Prostate gland (tissue), 2 donors: ENCODE measurements around the gene ZDBF2. TPM values are rescaled to one million over a fixed set of nuclear protein-coding genes. Genes with fewer than 3 reads are reported as not detected.

Experiments used
- DNase-seq: peaks from one replicate; pipeline ENCODE4 v3.0.0-alpha.2; 2019; ENCODE audit warnings: low spot score
- H3K27ac ChIP-seq, 2 donors: fragments of 200-600 bp; sonication (generic); 2 replicates each; pipeline ENCODE4 v1.5.1; 2017 to 2019
- H3K27me3 ChIP-seq: fragments of 200-600 bp; sonication (generic); replicated peaks from 2 replicates; pipeline ENCODE4 v1.5.1; 2019; ENCODE audit not compliant: insufficient read depth
- H3K36me3 ChIP-seq, 2 donors: fragments of 200-600 bp; sonication (generic); 1 replicate in 1 of 2; 2 replicates in 1 of 2; pipeline versions ENCODE4 v1.5.1 to v1.8.1; 2017 to 2019
- H3K4me1 ChIP-seq: fragments of 200-600 bp; sonication (generic); replicated peaks from 2 replicates; pipeline ENCODE4 v1.5.1; 2019
- H3K4me3 ChIP-seq, 2 donors: fragments of 200-600 bp; sonication (generic); 2 replicates each; pipeline ENCODE4 v1.5.1; 2017 to 2019
- H3K9me3 ChIP-seq: fragments of 200-600 bp; sonication (generic); 2 replicates; pipeline ENCODE4 v1.5.1; 2017
- POLR2A ChIP-seq: fragments of 450-650 bp; IDR thresholded peaks from one replicate; pipeline ENCODE4 v1.6.1; 2016; ENCODE audit warnings: antibody characterized with exemption, mild to moderate bottlenecking
- POLR2AphosphoS5 ChIP-seq: sonication (generic); formaldehyde crosslinking; IDR thresholded peaks from one replicate; pipeline ENCODE4 v1.6.1; 2017; ENCODE audit warnings: antibody characterized with exemption
- WGBS: methylation state at CpG from one replicate; pipeline ENCODE4 v1.1.5; 2018; 5-methylcytosine and 5-hydroxymethylcytosine counted together
- intact Hi-C: fragments of 100-400 bp; cut with DNase I; formaldehyde crosslinking; loops from one replicate; pipeline ENCODE4 v1.14.2; 2022
- total RNA-seq, 2 donors: library from RNA; depleted of rRNA; stranded (reverse); fragments of >200 nt; gene quantifications; one replicate each; pipeline ENCODE4 v1.1.0, GENCODE V29; 2016
- TF ChIP-seq, protein P1 (sequence below), 4 experiments: fragments of 200-600 bp in 2 of 4; fragments of 450-650 bp in 2 of 4; sonication (generic) in 2 of 4; IDR thresholded peaks; 1 replicate in 3 of 4; 2 replicates in 1 of 4; pipeline ENCODE4 v1.5.1; 2016 to 2019; ENCODE audit warnings: antibody characterized with exemption in 4 of 4, mild to moderate bottlenecking in 2 of 4, moderate library complexity in 2 of 4

Gene ZDBF2
- total RNA-seq, 2 donors from 2014 or later = 8.1 to 10.5 TPM

DNA sequence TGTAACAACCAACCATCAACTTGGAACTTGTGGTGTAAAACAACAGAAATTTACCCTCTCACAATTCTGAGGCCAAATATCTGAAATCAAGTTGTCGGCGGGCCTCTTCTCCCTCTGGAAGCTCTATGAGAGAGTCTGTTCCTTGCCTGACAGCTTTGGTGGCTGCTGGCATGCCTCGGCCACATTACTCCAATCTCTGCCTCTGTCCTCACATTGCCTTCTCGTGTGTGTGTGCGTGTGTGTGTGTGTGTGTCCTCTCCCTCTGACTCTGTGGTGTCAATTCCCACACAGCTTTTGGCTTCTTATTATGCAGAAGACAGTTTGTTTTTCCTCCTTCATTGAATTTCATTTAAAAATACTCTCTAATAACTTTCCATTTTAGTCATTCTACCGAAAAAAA lies 50.4 kb downstream of the ZDBF2 start:
- intact Hi-C loops = no loop called here
- H3K27ac ChIP-seq = no peak overlapping the region
- no peaks in the 10 kb centered on the region for H3K27me3 ChIP-seq
- TF ChIP-seq POLR2A = no peak
- TF ChIP-seq, protein P1, sequence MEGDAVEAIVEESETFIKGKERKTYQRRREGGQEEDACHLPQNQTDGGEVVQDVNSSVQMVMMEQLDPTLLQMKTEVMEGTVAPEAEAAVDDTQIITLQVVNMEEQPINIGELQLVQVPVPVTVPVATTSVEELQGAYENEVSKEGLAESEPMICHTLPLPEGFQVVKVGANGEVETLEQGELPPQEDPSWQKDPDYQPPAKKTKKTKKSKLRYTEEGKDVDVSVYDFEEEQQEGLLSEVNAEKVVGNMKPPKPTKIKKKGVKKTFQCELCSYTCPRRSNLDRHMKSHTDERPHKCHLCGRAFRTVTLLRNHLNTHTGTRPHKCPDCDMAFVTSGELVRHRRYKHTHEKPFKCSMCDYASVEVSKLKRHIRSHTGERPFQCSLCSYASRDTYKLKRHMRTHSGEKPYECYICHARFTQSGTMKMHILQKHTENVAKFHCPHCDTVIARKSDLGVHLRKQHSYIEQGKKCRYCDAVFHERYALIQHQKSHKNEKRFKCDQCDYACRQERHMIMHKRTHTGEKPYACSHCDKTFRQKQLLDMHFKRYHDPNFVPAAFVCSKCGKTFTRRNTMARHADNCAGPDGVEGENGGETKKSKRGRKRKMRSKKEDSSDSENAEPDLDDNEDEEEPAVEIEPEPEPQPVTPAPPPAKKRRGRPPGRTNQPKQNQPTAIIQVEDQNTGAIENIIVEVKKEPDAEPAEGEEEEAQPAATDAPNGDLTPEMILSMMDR (IDR thresholded peaks at IDR 0.05) = no peak
- no peak for TF ChIP-seq POLR2AphosphoS5
- WGBS = 85% methylated on average over 6 of the region's 6 CpGs
- no peaks in the 10 kb centered on the region for H3K4me1 ChIP-seq
- H3K36me3 ChIP-seq = no peaks in the 10 kb centered on the region
- no peaks in the 10 kb centered on the region for H3K9me3 ChIP-seq
- H3K4me3 ChIP-seq = no peak overlapping the region
- no peak for DNase-seq

DNA sequence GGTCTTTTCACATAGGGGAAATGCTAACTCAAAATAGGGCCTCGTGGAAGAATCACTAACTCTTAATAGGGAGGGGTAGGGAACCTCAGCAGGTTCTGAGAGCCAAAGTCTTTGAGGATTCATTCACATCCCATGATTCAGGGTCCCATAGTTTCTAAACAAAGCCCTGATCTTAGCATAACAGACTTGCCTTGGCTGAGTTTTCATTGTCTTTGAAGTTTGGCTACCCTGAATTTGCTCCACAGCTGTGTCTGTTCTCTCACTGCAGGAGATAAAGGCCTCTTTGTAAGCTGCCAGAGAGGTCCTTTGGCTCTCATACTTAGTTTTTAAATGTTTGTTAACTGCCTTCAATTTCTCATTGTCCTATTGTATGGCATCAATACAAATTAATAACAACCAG lies 54.5 kb downstream of the ZDBF2 start:
- no peak overlapping the region for H3K4me3 ChIP-seq
- no peak for TF ChIP-seq POLR2A
- TF ChIP-seq, protein P1 (IDR thresholded peaks at IDR 0.05) = no peak
- no peak for TF ChIP-seq POLR2AphosphoS5
- H3K27ac ChIP-seq = no peak overlapping the region
- H3K4me1 ChIP-seq = no peaks in the 10 kb centered on the region
- H3K36me3 ChIP-seq = no peaks in the 10 kb centered on the region
- DNase-seq = no peak
- H3K9me3 ChIP-seq = no peaks in the 10 kb centered on the region
- WGBS = 16% methylated on average over 1 of the region's 1 CpG
- H3K27me3 ChIP-seq = no peaks in the 10 kb centered on the region
- intact Hi-C loops = no loop called here

DNA sequence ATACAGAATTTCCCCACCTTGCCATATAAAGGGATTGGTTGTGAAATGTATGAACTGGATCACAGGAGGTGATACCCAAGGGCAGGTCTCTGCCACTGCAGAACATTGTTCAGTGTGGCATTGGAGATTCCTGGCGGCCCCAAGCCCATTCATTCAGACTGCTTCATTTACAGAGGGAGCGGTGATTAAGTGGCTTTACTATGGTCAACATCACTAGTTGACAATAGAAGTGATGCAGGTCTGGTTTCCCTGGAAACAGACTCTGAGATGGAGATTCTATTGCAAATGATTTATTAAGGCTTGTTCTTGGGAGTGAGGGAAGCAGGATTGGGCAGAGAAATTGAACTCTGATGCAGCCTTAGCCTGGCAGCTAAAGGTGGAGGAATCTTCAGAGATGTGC lies 62.4 kb downstream of the ZDBF2 start:
- no peak for TF ChIP-seq POLR2A
- TF ChIP-seq, protein P1 (IDR thresholded peaks at IDR 0.05) = no peak
- Histone ChIP-seq H3K9me3 (no peaks in the 10 kb centered on the region), H3K4me1 (no peaks in the 10 kb centered on the region), H3K27me3 (no peaks in the 10 kb centered on the region), H3K27ac (no peak overlapping the region), H3K36me3 (no peaks in the 10 kb centered on the region), H3K4me3 (no peak overlapping the region)
- no peak for DNase-seq
- intact Hi-C loops = no loop called here
- WGBS = 67% methylated on average over 2 of the region's 2 CpGs

DNA sequence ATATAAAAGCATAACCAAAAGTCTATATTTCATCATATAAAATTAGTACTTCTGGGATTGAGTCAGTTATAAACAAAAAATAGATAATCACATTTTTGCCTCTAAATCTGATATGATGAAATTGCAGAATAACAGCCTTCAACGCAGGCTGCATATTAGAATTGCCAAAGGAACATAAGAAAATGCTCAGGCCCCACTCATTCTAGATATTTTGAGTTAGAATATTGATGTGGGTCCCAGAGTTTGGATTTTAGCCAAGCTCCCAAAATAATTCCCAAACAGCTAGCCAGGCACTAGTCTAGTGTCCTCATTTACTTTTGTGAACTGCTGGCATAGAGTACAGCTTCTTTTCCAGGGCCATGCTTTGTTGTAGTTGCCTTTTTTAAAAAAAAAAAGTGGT lies 63.5 kb downstream of the ZDBF2 start:
- no peaks in the 10 kb centered on the region for H3K27me3 ChIP-seq
- 64% methylated on average over 1 of the region's 1 CpG for WGBS
- no peaks in the 10 kb centered on the region for H3K4me1 ChIP-seq
- H3K4me3 ChIP-seq = no peak overlapping the region
- TF ChIP-seq POLR2AphosphoS5 (no peak), POLR2A (no peak)
- TF ChIP-seq, protein P1 (IDR thresholded peaks at IDR 0.05) = no peak
- no peaks in the 10 kb centered on the region for H3K36me3 ChIP-seq
- no peak overlapping the region for H3K27ac ChIP-seq
- no peak for DNase-seq
- intact Hi-C loops = no loop called here
- H3K9me3 ChIP-seq = no peaks in the 10 kb centered on the region

DNA sequence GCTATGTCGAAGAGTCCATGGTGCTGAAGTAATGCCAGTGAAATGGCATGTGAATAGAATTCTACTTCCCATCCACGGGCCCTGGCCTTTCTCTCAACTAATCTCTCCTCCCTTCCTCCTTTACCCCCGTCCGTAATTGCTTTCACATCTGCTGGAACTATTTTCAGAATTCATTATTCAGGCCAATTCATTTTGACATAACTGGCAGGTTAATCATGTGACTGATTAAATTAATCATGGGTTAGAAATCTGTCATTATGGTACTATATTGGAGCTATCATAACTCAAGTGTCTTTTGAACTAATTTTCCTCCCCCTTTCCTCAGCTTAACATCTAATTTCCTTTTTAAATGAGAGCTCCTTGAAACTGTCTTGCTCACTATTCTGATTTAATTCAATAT lies 66.9 kb downstream of the ZDBF2 start:
- no peaks in the 10 kb centered on the region for H3K36me3 ChIP-seq
- TF ChIP-seq, protein P1 (IDR thresholded peaks at IDR 0.05) = no peak
- TF ChIP-seq POLR2AphosphoS5 (no peak), POLR2A (no peak)
- WGBS = 50% methylated on average over 4 of the region's 4 CpGs
- no peak overlapping the region for H3K27ac ChIP-seq
- no peak overlapping the region for H3K4me3 ChIP-seq
- no peaks in the 10 kb centered on the region for H3K27me3 ChIP-seq
- no peak for DNase-seq
- no peaks in the 10 kb centered on the region for H3K4me1 ChIP-seq
- no peaks in the 10 kb centered on the region for H3K9me3 ChIP-seq
- intact Hi-C loops = no loop called here
